Measurements from ENCODE around the gene EML4. TPM values are rescaled to one million over a fixed set of nuclear protein-coding genes. Genes with fewer than 3 reads are reported as not detected.

EML4 gene
- polyA plus RNA-seq, 1 donor (not counting 4 experiments of a cell fraction or from before 2014, with no cell fraction given) = 36.4 TPM

DNA sequence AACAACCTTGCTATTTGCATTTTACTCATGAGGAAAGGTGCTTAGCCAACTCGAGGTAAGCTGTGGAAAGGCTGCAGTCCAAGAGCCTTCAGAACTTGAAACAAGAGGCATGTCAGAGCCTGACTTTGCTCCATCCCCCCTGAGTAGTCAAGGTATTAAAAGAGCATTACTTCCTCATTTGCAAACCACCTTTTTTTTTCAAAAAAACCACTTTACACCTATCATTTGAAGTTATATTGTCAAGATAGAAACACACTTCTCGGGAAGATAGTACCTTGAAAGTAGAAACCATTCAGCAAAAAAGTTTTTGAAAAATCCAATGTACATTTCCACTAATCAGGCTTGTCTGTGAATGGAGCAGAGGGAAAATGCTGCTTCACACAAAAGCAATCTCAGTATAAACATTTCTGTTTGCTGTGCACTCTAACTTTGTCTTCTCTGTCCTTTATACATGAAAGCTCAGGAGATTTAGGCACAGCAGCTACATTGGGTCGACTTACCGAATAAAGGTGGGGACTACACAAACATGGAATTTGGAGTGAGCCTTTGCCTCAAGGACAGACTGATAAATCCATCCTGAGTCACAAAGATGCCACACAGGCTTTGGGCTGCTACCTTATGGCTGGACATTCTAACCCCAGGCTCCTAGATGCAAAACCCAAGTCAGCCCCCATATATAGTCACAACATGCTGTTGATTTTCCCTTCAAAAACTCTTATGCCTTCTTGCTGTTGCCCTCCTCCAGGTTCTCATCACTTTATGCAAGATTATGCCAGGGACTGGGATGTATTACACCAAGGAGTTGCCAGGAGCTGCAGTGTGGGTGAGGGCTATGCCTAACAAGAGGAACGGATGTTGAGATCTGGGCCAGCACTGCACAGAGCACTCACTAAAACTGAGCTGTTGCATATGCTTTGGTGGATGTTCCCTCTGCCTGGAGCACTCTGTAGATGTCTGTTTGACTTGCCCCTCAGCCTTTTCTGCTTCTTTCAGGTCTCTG is 41.4 kb upstream of the EML4 start:
- Histone ChIP-seq H2AFZ (ENCODE audit: control insufficient read depth, low read length) (peak overlapping the region; percentile 10), H3K4me3 (ENCODE audit: control insufficient read depth in 2 of 3, extremely low read depth in 1 of 3, insufficient read depth in 2 of 3, low read depth in 1 of 3, low read length in 3 of 3) (peak overlapping the region in 2 of 3 experiments; percentile 44 to 60)
- no peak for DNase-seq (ENCODE audit: low read depth, low spot score)

DNA sequence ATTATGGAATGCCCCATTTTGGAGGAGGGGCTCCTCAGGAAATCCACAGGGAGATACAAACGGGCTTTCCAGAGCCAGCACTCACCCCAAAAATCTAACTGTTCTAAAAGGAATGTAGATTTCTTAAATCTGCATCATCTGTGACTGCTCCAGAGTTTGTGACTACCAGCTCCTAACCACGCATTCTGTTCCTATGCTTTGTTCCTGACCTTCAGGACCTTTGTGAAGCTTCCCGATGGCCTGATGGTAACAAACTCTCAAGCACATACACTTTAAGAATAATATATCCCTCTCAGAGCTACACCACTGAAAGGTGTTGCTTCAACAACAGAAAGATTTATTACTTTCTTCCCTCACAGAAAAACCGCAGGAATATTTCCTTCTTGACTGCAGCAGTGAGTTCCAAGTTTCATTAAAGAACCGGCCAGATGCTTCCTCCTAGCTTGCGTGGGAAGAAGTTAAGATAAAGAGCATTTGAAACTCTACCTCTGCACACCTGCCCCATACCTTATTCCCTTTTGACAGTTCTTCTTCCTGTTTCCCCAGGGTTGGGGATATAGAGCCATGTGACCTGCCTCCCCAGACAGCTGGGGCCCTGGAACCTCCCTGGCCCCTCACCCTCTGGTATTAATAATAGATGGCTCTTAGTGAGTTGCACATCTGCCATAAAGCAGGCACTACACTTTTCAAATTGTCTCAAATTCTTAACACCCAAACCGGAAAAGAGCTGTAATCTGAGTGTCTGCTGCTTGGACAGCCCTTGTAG is 40.2 kb upstream of the EML4 start:
- DNase-seq (ENCODE audit: low read depth, low spot score) = no peak
- no peak for TF ChIP-seq EZH2 (IDR thresholded peaks at IDR 0.05; ENCODE audit: low read length)
- TF ChIP-seq, protein P1, sequence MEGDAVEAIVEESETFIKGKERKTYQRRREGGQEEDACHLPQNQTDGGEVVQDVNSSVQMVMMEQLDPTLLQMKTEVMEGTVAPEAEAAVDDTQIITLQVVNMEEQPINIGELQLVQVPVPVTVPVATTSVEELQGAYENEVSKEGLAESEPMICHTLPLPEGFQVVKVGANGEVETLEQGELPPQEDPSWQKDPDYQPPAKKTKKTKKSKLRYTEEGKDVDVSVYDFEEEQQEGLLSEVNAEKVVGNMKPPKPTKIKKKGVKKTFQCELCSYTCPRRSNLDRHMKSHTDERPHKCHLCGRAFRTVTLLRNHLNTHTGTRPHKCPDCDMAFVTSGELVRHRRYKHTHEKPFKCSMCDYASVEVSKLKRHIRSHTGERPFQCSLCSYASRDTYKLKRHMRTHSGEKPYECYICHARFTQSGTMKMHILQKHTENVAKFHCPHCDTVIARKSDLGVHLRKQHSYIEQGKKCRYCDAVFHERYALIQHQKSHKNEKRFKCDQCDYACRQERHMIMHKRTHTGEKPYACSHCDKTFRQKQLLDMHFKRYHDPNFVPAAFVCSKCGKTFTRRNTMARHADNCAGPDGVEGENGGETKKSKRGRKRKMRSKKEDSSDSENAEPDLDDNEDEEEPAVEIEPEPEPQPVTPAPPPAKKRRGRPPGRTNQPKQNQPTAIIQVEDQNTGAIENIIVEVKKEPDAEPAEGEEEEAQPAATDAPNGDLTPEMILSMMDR (optimal IDR thresholded peaks at IDR 0.05 in 1 of 3, IDR thresholded peaks at IDR 0.05 in 1 of 3, conservative IDR thresholded peaks at IDR 0.05 in 1 of 3; ENCODE audit: extremely low read depth in 1 of 3, insufficient read depth in 2 of 3, low read length in 3 of 3) = no peak
- H3K27ac ChIP-seq (ENCODE audit: control insufficient read depth, insufficient read depth, low read length) = no peak overlapping the region
- peaks cover 77% of the 10 kb centered on the region for H3K4me1 ChIP-seq (ENCODE audit: control insufficient read depth, extremely low read depth, insufficient read depth, low read length)
- no peaks in the 10 kb centered on the region for H4K20me1 ChIP-seq (ENCODE audit: control insufficient read depth, extremely low read depth, insufficient read depth, low read length)
- peaks cover 2% of the 10 kb centered on the region for H3K9me1 ChIP-seq (ENCODE audit: control insufficient read depth, extremely low read depth, insufficient read depth, low read length)
- H3K9ac ChIP-seq (ENCODE audit: control insufficient read depth, extremely low read depth, insufficient read depth, low read length) = no peak overlapping the region
- H3K36me3 ChIP-seq (ENCODE audit: control insufficient read depth in 2 of 2, extremely low read depth in 1 of 2, insufficient read depth in 2 of 2, low read length in 2 of 2) = no peaks in the 10 kb centered on the region
- H3K4me2 ChIP-seq (ENCODE audit: control insufficient read depth, extremely low read depth, insufficient read depth, low read depth, low read length) = peak overlapping the region; percentile 80
- H3K79me2 ChIP-seq (ENCODE audit: control insufficient read depth, insufficient read depth, low read length) = no peaks in the 10 kb centered on the region
- peak; percentile 39 for FAIRE-seq
- peak overlapping the region; percentile 23 for H2AFZ ChIP-seq (ENCODE audit: control insufficient read depth, low read length)
- H3K27me3 ChIP-seq (ENCODE audit: control insufficient read depth, extremely low read depth, insufficient read depth, low read length) = no peaks in the 10 kb centered on the region
- dilution Hi-C loops (cut with MboI; ENCODE audit: extremely low pct_ligation_motif_present, low sequenced_read_pairs) = no loop called here
- H3K4me3 ChIP-seq (ENCODE audit: control insufficient read depth in 2 of 3, extremely low read depth in 1 of 3, insufficient read depth in 2 of 3, low read depth in 1 of 3, low read length in 3 of 3) = no peak overlapping the region
- H3K9me3 ChIP-seq (ENCODE audit: control insufficient read depth, low read depth, low read length) = no peaks in the 10 kb centered on the region

More for the DNA sequence above, 41.4 kb upstream of the EML4 start:
- no peaks in the 10 kb centered on the region for H3K36me3 ChIP-seq (ENCODE audit: control insufficient read depth in 2 of 2, extremely low read depth in 1 of 2, insufficient read depth in 2 of 2, low read length in 2 of 2)
- no peaks in the 10 kb centered on the region for H3K9me3 ChIP-seq (ENCODE audit: control insufficient read depth, low read depth, low read length)
- peak overlapping the region; percentile 80 for H3K4me2 ChIP-seq (ENCODE audit: control insufficient read depth, extremely low read depth, insufficient read depth, low read depth, low read length)
- TF ChIP-seq, protein P1 (optimal IDR thresholded peaks at IDR 0.05 in 1 of 3, IDR thresholded peaks at IDR 0.05 in 1 of 3, conservative IDR thresholded peaks at IDR 0.05 in 1 of 3; ENCODE audit: extremely low read depth in 1 of 3, insufficient read depth in 2 of 3, low read length in 3 of 3) = no peak
- H3K4me1 ChIP-seq (ENCODE audit: control insufficient read depth, extremely low read depth, insufficient read depth, low read length) = peaks cover 72% of the 10 kb centered on the region
- peak overlapping the region; percentile 65 for H3K27ac ChIP-seq (ENCODE audit: control insufficient read depth, insufficient read depth, low read length)
- H3K9ac ChIP-seq (ENCODE audit: control insufficient read depth, extremely low read depth, insufficient read depth, low read length) = peak overlapping the region; percentile 63
- dilution Hi-C loops (cut with MboI; ENCODE audit: extremely low pct_ligation_motif_present, low sequenced_read_pairs) = no loop called here
- no peaks in the 10 kb centered on the region for H3K79me2 ChIP-seq (ENCODE audit: control insufficient read depth, insufficient read depth, low read length)
- peaks cover 2% of the 10 kb centered on the region for H3K9me1 ChIP-seq (ENCODE audit: control insufficient read depth, extremely low read depth, insufficient read depth, low read length)
- no peaks in the 10 kb centered on the region for H3K27me3 ChIP-seq (ENCODE audit: control insufficient read depth, extremely low read depth, insufficient read depth, low read length)
- peak; percentile 66 for FAIRE-seq
- no peaks in the 10 kb centered on the region for H4K20me1 ChIP-seq (ENCODE audit: control insufficient read depth, extremely low read depth, insufficient read depth, low read length)

All from keratinocyte (primary cell).